ENCODE measurements around the gene FN1. TPM values are rescaled to one million over a fixed set of nuclear protein-coding genes. Genes with fewer than 3 reads are reported as not detected.
"Not testable (repeated sequence)": the region's sequence is repeated elsewhere in the genome, so short reads cannot be mapped to it uniquely, and the experiment has no call there.

Gene FN1
- total RNA-seq, 2 donors from 2014 or later = 115 to 315 TPM

- DNase-seq = no peak
- Histone ChIP-seq H3K27me3 (no peaks in the 10 kb centered on the region), H3K36me3 (no peaks in the 10 kb centered on the region), H3K27ac (no peak overlapping the region), H3K9me3 (no peaks in the 10 kb centered on the region), H3K9ac (ENCODE audit: low read depth in 2 of 2, low read length in 2 of 2) (no peak overlapping the region), H3K4me3 (no peak overlapping the region), H3K4me1 (no peaks in the 10 kb centered on the region)
- intact Hi-C loops (cut with DNase I) = no loop called here
- TF ChIP-seq, protein P1, sequence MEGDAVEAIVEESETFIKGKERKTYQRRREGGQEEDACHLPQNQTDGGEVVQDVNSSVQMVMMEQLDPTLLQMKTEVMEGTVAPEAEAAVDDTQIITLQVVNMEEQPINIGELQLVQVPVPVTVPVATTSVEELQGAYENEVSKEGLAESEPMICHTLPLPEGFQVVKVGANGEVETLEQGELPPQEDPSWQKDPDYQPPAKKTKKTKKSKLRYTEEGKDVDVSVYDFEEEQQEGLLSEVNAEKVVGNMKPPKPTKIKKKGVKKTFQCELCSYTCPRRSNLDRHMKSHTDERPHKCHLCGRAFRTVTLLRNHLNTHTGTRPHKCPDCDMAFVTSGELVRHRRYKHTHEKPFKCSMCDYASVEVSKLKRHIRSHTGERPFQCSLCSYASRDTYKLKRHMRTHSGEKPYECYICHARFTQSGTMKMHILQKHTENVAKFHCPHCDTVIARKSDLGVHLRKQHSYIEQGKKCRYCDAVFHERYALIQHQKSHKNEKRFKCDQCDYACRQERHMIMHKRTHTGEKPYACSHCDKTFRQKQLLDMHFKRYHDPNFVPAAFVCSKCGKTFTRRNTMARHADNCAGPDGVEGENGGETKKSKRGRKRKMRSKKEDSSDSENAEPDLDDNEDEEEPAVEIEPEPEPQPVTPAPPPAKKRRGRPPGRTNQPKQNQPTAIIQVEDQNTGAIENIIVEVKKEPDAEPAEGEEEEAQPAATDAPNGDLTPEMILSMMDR (IDR thresholded peaks at IDR 0.05) = no peak
Measured at GRCh38 chr2:215362562-215362904, 73.3 kb downstream of the FN1 start.

- no peaks in the 10 kb centered on the region for H3K27me3 ChIP-seq
- TF ChIP-seq, protein P1 (IDR thresholded peaks at IDR 0.05) = no peak
- intact Hi-C loops (cut with DNase I) = no loop called here
- no peak for DNase-seq
- no peak overlapping the region for H3K9ac ChIP-seq (ENCODE audit: low read depth in 2 of 2, low read length in 2 of 2)
- H3K9me3 ChIP-seq = no peaks in the 10 kb centered on the region
- no peak overlapping the region for H3K27ac ChIP-seq
- H3K4me1 ChIP-seq = no peaks in the 10 kb centered on the region
- H3K36me3 ChIP-seq = no peaks in the 10 kb centered on the region
- H3K4me3 ChIP-seq = no peak overlapping the region
Measured at GRCh38 chr2:215361876-215362561, 73.8 kb downstream of the FN1 start.

GRCh38 chr2:215361211-215361875 is 74.5 kb downstream of the FN1 start:
- Histone ChIP-seq H3K9me3 (no peaks in the 10 kb centered on the region), H3K4me1 (no peaks in the 10 kb centered on the region), H3K36me3 (no peaks in the 10 kb centered on the region), H3K4me3 (no peak overlapping the region), H3K27me3 (no peaks in the 10 kb centered on the region), H3K27ac (no peak overlapping the region), H3K9ac (ENCODE audit: low read depth in 2 of 2, low read length in 2 of 2) (no peak overlapping the region)
- TF ChIP-seq, protein P1 (IDR thresholded peaks at IDR 0.05) = no peak
- no peak for DNase-seq
- intact Hi-C loops (cut with DNase I) = no loop called here

GRCh38 chr2:215360596-215360995 is 75.3 kb downstream of the FN1 start:
- intact Hi-C loops (cut with DNase I) = no loop called here
- Histone ChIP-seq H3K9ac (ENCODE audit: low read depth in 2 of 2, low read length in 2 of 2) (no peak overlapping the region), H3K36me3 (no peaks in the 10 kb centered on the region), H3K4me3 (no peak overlapping the region), H3K27me3 (no peaks in the 10 kb centered on the region), H3K4me1 (no peaks in the 10 kb centered on the region), H3K27ac (no peak overlapping the region), H3K9me3 (no peaks in the 10 kb centered on the region)
- no peak for DNase-seq
- TF ChIP-seq, protein P1 (IDR thresholded peaks at IDR 0.05) = no peak

DNA sequence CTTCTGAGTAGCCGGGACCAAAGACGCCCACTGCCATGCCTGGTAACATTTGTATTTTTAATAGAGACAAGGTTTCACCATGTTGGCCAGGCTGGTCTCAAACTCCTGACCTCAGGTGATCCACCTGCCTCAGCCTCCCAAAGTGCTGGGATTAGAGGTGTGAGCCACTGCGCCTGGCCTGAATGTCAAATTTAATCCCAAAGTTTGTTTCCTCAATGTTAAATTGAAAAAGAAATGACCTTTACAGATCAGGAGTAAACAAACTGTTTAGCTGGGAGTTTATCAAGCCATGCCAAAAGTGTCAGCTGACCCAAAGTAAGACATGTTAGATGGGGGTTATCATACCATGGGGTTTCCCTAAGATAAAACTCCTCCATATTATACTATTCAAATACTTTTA is 75.8 kb downstream of the FN1 start:
- H3K9ac ChIP-seq (ENCODE audit: low read depth in 2 of 2, low read length in 2 of 2); H3K4me1 ChIP-seq; DNase-seq; H3K27me3 ChIP-seq; intact Hi-C loops (cut with DNase I); H3K27ac ChIP-seq; H3K9me3 ChIP-seq; H3K4me3 ChIP-seq; H3K36me3 ChIP-seq: not testable (repeated sequence)

DNA sequence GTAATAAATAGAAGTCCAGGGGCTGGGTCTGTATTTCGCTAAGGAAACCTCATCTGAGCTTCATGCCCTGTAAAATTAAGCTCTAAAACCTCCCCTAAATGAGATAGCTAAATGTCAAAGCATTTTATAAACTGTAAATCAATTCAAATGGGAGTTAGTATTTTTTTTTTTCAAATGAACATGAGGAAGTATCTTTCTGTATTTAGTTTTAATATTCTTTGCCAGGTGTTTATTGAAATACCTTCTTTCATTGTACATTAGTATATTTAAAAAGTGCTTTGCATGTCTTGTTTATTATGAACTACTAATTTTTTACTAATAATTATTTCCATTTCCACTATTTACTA is 76.3 kb downstream of the FN1 start:
- Histone ChIP-seq H3K9ac (ENCODE audit: low read depth in 2 of 2, low read length in 2 of 2) (no peak overlapping the region), H3K9me3 (no peaks in the 10 kb centered on the region), H3K27me3 (no peaks in the 10 kb centered on the region), H3K4me1 (no peaks in the 10 kb centered on the region), H3K36me3 (no peaks in the 10 kb centered on the region), H3K4me3 (no peak overlapping the region), H3K27ac (no peak overlapping the region)
- intact Hi-C loops (cut with DNase I) = no loop called here
- TF ChIP-seq, protein P1 (IDR thresholded peaks at IDR 0.05) = no peak
- DNase-seq = no peak
